NCI-H1436 treated with DMSO at 0.1 percent for 48 hours (cell line): ENCODE results near the gene ABHD14A.
"Not testable (repeated sequence)": the region's sequence is repeated elsewhere in the genome, so short reads cannot be mapped to it uniquely, and the experiment has no call there.

Source experiments
- DNase-seq: peaks from one replicate; lab custom pipeline; 2025; lab: John Stamatoyannopoulos, UW

Gene ABHD14A

DNA sequence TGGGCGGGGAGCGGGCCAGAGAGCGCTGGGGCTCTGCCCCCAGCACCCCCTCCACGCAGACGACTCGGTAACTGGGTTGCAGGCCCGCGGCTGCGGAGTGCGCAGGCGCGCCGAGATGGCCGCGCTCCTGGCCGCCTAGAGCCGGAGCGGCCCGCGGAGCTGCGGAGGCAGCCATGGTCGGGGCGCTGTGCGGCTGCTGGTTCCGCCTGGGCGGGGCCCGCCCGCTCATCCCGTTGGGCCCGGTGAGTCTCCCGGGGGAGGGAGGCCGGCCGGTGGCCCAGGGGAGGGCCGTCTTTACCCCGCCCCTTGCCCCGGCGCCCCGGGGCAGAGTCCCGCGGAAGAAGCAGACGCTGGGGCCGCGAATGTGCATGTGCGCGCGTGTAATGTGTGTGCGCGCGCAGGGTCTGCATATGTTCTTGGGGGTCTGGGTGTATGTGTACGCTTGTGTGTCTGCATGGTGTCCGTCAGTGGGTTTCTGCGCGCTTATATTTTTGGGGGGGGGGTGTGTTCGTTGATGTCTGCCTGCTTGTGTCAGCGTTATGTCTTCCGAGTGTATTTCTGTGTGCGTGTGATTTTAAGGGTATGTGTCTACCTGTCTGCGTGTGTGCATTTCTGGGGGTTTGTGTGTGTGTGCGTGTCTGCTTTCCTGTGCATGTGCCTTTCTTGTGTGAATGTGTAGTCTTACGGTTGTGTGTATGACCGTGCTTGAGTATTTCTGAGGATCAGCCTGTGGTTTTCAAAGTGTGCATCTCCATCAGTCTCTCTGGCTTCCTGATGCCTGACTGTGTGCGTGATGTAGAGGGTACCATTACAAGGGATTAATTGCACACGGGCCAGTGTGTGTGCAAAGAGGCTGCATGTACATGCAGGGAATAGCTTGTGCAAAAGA, at the start of gene ABHD14A:
Gene ABHD14A (plus strand): TSS at position 102 of the 889 bp plus-strand sequence. CDS start 72 bp downstream, at position 174.
- DNase-seq: no peak

DNA sequence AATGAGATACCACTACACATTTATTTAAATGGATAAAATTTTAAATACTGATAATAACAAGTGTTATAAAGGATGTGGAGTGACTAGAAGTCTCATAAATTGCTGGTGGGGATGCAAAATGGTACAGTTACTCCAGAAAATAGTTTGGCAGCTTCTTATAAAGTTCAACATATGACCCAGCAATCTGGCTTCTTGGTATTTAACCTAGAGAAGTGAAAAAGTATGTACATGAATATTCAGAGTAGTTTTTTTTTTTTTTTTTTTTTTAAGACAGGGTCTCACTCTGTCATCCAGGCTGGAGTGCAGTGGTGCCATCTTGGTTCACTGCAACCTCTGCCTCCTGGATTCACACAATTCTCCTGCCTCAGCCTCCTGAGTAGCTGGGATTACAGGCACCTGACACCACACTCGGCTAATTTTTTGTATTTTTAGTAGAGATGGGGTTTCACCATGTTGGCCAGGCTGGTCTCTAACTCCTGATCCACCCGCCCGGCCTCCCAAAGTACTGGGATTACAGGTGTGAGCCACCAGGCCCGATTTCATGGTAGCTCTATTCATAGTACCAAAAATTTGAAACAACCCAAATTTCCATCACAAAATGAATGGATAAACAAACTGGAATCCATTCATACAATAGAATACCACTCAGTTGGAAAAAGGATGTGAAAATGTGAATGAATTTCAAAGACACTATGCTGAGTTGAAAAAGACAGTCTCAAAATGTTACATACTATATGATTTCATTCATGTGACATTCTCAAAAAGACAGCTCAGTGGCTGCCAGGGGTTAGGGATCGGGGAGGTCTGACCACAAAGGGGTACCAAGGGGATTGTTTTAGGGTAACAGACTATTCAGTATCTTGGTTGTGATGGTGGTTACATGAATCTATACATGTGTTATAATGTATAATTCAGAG, 47.5 kb upstream of the ABHD14A start:
- DNase-seq: no peak

DNA sequence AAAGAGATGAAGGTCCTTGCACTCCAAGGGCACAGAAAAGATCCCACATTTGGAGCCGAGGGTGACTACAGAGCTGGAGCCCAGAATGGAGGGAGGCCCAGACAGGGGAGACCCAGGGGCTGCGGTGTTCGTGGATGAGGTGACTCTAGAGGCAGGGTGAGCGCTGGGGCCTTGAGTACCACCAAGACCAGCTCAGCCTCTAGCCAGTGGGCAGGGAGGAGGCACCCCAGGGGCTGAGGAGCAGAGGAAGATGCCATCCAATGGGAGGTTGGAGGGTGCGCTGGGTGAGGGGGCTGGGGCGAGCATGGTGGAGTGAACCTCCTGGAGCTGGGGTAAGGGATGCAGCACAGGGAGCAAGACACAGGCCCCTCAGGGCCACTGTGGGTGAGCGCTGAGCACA, 46.4 kb upstream of the ABHD14A start:
- no peak for DNase-seq

DNA sequence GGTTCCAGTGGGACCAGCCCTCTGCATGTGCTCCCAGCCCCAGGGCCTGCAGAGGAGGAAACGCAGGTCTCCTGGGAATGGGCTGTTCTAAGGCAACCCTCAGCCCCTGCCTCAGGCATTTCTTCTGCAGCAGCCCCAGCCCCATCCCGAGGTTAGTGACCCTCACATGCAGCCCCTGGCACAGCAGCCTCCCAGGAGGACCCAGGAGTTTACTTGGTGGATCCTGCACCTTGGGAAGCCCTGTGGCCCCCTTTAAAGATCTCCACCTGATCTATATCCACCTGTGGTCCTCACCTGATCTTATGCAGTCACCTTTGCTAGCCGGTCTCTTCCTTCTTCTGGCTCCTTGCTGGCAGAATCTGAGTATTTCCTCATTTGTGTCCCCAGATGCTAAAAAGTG, 45.9 kb upstream of the ABHD14A start:
- DNase-seq: not testable (repeated sequence)

DNA sequence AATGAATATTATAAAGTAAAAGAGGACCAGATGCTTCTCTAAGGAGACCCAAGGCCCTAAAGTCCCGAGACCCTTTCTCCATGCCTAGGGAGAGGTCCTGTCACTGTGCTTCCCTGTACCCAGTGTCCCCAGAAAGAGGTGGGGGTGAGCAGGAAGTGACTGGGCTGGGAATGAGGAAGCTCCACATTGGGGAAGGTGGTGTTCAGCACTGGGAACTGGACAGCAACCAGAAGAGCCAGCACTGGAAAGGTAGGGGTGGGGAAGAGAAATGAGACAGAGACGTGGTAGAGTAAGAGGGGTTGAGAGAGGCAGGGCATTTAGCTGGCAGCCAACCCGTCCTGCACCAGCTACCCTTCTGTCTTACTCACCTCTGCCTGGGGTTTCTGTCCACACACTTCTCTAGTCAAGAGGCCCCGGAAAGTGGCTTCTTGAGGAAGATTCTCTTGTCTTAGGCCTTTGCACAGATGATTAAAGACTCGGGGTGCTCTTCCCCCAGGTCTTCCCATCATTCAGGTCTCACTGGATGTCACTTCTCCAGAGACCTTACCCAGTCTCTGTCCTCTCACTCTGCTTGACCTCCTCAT, 45.4 kb upstream of the ABHD14A start:
- no peak for DNase-seq

DNA sequence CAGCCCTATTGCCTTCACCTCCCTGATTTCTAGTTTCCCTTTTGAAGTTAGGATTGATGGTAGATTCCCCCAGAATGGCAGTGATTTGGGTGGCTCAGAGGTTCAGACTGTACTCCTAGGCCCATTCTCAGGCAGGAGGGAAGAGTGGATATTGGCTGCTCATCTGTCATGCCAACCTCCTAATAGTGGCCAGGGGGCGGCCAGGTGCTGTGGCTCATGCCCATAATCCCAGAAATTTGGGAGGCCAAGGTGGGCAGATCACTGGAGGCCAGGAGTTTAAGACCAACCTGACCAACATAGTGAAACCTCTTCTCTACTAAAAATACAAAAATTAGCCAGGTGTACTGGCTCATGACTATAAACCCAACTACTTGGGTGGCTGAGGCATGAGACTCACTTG, 44.4 kb upstream of the ABHD14A start:
- DNase-seq: no peak

DNA sequence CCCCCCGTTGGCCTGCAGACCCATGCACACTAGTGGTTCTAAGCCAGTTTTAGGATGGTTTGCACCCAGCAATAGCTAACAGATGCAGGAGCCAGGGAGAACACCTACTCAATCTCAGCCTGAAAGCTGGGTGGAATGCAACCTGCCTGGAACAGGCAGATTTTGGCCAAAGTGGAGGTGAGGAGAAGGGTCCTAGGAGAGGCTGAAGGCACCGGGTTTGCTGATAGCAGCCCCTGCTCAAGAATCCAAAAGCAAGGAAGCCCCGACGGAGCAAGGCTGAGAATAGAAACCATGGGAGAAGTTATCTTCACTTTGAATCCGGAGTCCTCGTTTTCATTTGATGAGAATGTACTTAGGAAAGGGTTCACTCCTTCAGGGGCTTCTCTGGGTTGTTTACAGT, 43.1 kb upstream of the ABHD14A start:
- DNase-seq: no peak

DNA sequence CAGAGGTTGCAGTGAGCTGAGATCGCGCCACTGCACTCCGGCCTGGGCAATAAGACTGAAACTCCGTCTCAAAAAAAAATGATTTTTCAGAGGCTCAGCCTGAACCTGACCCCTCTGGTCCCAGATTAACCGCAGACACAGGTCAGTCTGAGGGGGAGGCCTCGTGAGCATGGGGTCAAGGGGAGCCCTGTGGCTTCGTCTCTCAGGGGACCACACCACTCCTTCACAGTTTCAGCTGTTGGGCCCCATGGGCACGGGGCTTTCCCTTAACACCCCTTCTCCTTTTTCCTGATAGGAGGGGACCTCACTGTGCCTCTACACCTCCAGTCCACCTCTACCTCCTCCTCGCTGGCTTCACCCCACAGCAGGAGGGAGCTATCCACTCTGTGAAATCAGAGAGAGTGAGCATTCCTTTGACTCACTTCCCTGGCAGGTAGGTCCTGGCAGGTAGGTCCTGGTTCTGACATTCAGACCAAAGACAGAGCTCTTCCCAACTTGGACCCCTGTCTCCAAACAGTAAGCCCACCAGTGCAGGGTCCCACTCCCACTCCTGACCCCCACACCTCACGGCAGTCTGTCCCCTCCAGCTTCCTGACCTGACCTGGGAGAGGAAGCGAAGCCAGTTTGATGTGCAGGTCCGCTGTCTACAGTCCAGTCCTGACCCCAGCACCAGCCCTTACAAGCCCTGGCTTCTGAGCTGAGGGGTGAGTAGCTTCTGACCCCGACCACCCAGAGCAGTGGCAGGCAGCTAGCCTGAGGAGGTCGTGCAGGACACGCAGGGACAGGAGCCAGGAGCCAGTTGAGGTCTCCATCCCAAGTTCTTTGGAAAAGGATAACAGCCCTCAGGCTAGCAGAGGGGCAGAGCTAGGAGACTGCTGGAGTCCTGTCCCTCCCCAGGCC, 42.1 kb upstream of the ABHD14A start:
- no peak for DNase-seq

DNA sequence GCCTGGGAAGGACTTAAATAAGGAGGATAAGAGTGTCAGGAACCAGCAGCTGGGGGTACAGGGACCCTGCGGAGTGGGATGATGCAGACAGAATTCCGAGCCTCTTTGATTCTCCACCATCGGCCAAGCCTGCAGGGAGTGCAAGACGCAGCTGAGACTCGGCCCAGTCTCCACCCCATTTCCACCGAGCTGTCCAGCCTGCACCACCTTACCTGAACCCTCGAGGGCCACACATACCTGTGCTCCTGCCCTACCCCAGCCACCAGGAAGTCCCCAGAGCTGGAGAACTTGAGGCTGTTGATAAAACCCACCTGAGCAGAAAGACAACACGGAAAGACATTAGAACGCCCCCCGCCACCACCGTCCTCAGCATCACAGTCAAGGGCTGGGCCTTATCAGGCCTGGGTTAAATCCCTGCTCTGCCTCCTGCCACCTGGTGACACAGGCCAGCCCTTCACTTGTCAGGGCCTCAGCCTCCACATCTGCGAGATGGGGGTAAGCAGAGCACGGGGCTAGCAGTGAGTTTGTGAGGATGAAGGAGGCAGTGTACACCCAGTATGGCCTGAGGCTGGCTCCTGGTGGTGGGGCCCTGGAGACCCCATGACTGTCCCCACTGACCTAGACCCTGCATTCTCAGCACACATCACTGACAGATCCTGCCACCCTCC, 41.3 kb upstream of the ABHD14A start:
- no peak for DNase-seq

DNA sequence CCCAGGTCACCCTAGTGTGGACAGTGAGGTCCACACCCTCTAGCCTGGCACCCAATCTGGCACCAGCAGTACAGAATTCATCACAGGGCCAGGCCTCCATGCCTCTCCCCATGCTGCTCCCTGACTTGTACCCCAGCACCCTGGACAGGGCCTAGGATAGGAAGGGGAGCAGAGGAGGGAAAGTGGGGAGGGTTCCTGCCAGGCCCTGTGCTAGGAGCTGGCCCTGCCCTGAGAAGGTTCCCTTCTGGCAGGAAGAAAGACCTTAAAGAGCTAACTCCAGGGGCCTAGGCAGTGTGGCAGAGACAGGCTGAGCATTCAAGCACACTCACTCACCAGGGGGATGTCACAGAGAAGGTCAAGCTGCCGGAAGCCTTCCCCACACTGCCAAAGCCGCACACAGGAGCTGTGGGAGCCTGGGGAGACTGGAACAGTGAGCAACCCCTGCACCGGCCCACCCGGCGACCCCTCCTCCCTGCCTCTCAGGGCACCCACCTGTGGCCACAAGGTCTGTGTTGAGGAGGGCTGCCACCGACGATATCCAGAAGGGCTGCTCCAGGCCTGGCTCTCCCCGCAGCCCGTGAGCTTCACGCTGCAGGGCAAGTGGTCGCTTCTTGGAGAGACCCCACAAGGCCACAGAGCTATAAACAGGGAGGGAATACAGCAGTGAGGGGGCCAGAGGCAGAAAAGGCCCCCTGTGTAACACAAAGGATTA, 40.6 kb upstream of the ABHD14A start:
- DNase-seq: no peak

DNA sequence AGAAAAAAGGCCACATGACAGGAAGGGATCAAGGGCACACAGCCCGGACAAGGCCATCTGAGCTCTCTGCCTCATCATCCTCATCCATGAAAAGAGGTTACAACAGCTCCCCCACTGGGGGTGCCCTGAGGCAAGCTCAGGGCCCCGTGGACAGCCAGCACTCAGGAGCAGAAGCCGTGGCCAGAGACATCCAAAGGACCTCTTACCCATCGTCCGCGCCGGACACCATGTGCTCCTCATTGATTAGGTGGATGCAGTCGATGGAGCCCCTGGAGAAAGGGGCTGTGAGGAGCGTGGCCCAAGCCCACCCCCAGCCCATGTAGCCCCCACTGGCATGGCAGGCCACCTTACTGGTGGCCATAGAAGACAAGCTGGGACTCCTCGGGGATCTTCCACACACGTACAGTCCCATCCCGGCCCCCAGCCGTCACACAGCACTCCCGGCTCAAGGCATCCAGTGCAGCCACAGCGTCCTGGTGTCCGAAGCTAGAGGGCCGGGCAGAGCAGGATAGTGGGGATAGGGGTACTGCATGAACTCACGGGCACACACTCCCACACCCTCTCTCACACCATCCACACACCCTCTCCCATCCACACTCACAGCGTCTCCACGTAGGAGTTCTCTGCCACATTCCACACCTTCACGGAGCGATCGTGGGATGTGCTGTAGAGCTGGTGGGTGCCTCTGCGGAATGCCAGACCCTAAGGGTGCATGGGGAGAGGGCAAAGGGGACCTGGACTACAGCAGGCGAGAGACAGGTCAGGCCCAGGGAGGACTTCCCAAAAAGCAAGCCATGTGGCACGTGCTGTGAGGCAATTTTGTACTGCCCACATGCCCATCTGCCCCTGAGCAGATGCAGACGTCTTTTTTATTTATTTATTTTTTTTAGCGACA, 39.6 kb upstream of the ABHD14A start:
- DNase-seq: no peak

DNA sequence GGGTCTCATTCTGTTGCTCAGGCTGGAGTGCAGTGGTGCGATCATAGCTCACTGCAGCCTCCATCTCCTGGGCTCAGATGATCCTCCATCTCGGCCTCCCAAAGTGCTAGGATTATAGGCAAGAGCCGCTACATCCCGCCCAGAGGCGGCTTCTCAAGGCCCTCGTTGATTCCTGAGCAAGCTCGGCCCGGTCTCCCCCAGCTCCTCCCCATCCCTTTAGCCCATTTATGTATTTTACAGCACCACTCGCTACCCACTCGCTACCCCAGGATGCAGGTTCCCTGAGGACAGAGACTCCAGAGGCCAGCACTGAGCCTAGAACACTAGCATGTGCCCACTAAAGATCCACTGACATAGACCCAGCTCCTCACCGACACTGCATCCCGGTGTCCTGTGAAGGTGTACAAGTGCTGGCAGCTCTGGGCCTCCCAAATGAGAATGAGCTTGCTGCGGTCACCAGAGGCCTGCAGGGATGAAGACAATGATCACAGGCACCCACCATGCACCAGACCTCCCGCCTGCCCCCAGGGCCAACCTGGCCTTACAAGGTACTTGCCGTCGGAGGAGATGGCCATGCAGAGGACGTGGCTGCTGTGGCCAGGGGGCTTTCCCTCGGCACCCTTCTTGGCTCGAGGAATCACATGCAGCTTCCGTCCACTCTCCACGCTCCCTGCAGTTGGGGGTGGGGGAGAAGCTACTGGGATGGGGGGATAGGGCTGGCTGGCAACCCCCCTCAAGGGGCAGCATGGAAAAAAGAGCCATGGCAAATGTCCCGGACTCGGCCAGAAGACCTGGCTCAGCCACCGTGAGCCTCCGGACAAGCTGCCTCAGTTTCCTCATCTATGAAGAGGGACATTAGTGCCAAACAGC, 38.7 kb upstream of the ABHD14A start:
- no peak for DNase-seq

DNA sequence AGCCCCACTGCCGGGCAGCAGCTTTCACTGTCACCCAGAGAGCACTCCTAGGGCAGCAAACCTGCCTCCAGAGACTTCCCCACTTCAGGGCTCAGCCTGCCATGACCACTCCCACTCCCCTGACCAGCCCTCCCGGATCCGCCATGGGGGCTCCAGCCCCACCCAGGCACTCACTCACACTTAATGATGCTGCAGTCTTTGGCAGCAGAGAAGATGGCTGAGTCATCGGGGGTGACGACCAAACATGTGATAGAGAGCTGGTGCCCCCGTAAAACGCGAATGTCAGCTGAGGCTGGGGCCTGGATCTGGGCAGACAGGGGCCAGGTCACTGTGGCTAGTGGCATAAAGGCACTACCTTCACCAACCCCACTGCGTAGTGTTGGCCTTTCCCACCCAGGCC, 37.9 kb upstream of the ABHD14A start:
- no peak for DNase-seq

DNA sequence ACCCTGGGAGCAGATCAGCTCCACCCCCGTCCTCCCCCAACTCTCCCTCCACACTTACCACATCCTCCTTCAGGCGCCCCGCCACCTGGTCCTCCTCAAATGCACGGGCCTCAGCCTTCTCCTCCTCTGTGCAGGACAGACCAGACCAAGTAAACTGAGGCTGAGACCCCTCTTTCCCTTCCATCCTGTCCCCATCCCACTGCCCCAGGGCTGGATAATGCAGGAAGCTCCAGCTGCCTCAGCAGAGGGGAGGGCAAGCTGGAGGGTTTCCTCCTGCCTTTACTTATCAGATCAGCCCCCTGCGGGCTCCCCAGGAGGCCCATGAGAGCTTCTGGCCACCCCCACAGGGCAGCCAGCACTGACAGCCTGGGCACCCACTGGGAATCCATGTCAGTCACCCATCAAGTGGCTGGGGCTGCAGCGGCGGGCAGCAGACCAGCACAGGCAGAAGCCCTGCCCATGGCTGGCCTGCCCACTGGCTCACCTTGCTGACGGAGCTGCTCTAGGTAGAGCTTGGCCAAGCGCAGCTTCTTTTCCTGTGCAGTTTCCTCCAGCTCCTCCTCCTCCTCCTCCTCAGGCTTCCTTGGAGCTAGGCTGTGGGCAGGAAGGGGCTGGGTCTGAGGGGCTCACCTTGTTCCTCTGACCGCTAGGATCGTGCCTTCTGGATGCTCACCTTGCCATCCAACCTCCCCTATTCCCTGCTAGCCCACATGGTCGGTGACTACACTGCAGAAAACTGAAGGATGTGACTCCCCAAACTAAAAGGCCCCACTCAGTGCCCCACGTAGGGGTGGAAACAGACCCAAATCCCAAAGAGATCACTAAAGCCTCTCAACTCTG, 37.0 kb upstream of the ABHD14A start:
- DNase-seq: no peak

DNA sequence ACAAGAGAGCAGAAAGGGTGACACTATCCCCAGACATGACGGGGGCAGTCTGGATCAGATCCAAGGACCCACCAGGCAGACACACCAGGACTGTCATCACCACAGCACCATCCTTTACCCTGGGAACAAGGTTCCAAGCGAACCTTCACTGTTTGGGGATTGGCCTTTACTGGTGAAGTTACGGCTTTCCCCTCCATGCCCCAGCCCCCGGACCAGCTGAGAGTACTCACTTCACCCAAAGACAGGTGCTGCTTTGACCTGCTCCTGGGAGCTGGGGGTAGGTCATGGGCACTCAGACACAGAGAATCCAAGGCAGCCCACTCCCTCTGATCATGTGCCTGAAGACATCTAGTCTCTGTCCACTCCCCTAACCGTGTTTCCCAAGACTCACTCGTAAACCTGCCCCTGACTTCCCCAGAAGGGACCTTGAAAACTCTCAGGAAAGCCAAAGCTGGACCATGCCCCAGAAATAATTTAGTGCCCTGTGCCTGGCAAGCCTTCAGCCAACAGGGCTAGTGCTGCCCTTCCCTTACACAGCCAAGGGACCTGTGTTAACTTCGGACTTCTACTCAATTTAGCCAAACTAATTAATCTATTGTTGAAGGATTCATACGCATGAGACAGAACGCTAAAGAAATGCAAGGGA, 36.0 kb upstream of the ABHD14A start:
- DNase-seq: no peak

DNA sequence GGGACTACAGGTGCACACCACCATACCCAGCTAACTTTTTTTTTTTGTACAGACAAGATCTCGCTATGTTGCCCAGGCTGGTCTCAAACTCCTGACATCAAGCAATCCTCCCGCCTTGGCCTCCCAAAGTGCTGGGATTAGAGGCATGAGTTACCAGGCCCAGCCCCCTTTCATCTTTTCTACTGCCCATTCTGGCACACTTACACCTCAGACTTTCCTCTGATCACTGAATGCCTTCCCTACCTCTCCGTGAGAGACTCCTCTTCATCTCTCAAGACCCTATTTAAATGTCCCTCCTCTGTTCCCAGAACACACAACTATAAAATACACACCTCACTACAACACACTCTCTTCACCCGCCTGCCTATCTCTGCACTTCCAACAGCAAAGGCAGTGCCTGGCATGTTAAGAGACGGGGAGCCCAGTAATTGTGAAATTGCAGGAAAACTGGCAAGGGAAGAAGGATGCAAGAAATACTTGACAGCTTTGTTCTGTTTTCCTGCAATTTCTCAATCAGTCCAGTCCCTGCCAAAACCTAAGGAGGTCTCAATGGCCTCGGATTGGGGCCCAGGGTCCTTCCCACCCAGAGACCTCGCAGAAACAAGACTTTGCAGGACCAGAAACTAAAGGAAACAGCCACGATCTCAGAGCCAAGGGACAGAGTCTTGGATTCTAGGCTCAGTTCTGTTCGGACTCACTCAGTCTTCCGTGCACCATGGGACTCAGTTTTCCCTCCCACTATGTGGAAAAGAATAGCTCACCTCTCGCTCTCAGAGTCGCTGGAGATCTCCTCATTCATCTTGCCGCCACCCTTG, 34.0 kb upstream of the ABHD14A start:
- no peak for DNase-seq
